ENCODE data around the gene TP53I11.

Gene TP53I11

DNA sequence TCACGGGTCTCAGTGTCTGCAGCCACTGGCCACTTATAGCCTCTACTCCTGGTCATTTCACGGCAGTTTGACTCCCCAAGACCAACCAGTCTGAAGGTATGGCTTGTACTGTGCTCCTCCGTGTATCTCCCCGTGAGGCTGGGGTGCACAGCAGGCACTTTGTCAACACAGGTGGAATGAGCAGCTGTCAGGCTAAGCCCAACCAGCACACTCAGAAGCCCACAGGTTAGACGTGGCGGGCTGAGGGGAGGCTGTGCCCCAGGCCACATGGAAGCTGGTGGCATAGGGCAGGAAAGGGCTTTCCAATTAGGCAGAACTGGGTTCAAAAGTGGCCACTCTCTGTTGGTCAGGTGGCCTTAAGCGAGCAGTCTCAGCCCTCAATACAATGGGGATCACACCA, 7.0 kb downstream of the TP53I11 start:
- H3K4me2 ChIP-seq (ENCODE audit: low read length), result no peak overlapping the region
- no peaks in the 10 kb centered on the region for H3K79me2 ChIP-seq (ENCODE audit: control insufficient read depth, insufficient read depth, low read length, poor library complexity)
- no peak overlapping the region for H2BK12ac ChIP-seq (ENCODE audit: low read length)
- no peaks in the 10 kb centered on the region for H3K4me1 ChIP-seq (ENCODE audit: control insufficient read depth in 1 of 2, insufficient read depth in 2 of 2, low read length in 2 of 2)
- H3K27ac ChIP-seq (ENCODE audit: low read depth, low read length), result no peak overlapping the region
- H3K36me3 ChIP-seq (ENCODE audit: control insufficient read depth in 1 of 2, insufficient read depth in 2 of 2, low read length in 2 of 2), result peaks cover 0 to 2% of the 10 kb centered on the region in 2 experiments
- no peak overlapping the region for H3K9ac ChIP-seq (ENCODE audit: low read length)
- no peak overlapping the region for H2BK120ac ChIP-seq (ENCODE audit: insufficient read depth, low read length, poor library complexity)
- no peaks in the 10 kb centered on the region for H3K27me3 ChIP-seq (ENCODE audit: insufficient read depth, low read length)
- H3K4ac ChIP-seq (ENCODE audit: low read depth, low read length), result no peak overlapping the region
- no peak overlapping the region for H3K14ac ChIP-seq (ENCODE audit: low read length)
- H3K18ac ChIP-seq (ENCODE audit: low read length), result no peak overlapping the region
- peaks cover 5% of the 10 kb centered on the region for H3K9me3 ChIP-seq (ENCODE audit: insufficient read depth, low read depth, low read length)
- no peak overlapping the region for H4K12ac ChIP-seq (ENCODE audit: low read depth, low read length)
- WGBS (ENCODE audit: extremely low coverage, insufficient coverage, insufficient read length), result no CpG with 5 or more reads among the region's 7 CpGs
- H4K8ac ChIP-seq (ENCODE audit: low read depth, low read length), result no peak overlapping the region
- no peaks in the 10 kb centered on the region for H3K79me1 ChIP-seq (ENCODE audit: low read length)
- H2AFZ ChIP-seq (ENCODE audit: insufficient read depth, low read length, poor library complexity), result no peak overlapping the region
- H4K91ac ChIP-seq (ENCODE audit: low read depth, low read length), result no peak overlapping the region
- H2AK5ac ChIP-seq (ENCODE audit: low read length), result no peak overlapping the region
- DNase-seq, result no peak
- H3K4me3 ChIP-seq (ENCODE audit: low read depth, low read length), result no peak overlapping the region
- no peak overlapping the region for H2BK5ac ChIP-seq (ENCODE audit: low read depth, low read length, poor library complexity)
- no peak overlapping the region for H3K23ac ChIP-seq (ENCODE audit: low read length)

DNA sequence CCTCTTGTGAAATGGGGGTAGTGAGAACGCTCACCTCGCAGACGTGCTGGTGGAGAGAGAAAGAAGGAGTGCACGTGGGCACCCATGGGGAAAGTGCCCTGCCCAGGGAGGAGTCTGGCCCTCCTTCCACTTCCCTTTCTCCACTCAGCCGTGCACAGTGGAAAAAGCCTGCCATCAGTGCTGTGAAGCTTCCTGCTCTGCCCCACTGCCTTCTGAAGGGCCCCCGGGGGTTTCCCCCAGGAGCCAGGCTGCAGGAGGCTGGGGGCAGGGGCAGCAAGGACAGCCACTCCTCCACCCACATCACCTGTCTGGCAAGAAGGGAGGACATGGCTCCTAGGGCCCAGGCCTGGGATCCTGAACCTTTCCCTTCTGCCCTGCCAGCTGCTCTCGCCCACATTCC, 7.6 kb downstream of the TP53I11 start:
- H3K36me3 ChIP-seq (ENCODE audit: control insufficient read depth in 1 of 2, insufficient read depth in 2 of 2, low read length in 2 of 2), result peaks cover 0 to 2% of the 10 kb centered on the region in 2 experiments
- H2BK120ac ChIP-seq (ENCODE audit: insufficient read depth, low read length, poor library complexity), result no peak overlapping the region
- H2BK12ac ChIP-seq (ENCODE audit: low read length), result no peak overlapping the region
- no peaks in the 10 kb centered on the region for H3K27me3 ChIP-seq (ENCODE audit: insufficient read depth, low read length)
- no CpG with 5 or more reads among the region's 7 CpGs for WGBS (ENCODE audit: extremely low coverage, insufficient coverage, insufficient read length)
- H3K4me1 ChIP-seq (ENCODE audit: control insufficient read depth in 1 of 2, insufficient read depth in 2 of 2, low read length in 2 of 2), result peaks cover 3 to 5% of the 10 kb centered on the region in 2 experiments
- DNase-seq, result no peak
- no peak overlapping the region for H3K9ac ChIP-seq (ENCODE audit: low read length)
- no peak overlapping the region for H3K4me3 ChIP-seq (ENCODE audit: low read depth, low read length)
- no peak overlapping the region for H3K27ac ChIP-seq (ENCODE audit: low read depth, low read length)
- H2AK5ac ChIP-seq (ENCODE audit: low read length), result no peak overlapping the region
- no peak overlapping the region for H3K23ac ChIP-seq (ENCODE audit: low read length)
- no peak overlapping the region for H3K4ac ChIP-seq (ENCODE audit: low read depth, low read length)
- H3K18ac ChIP-seq (ENCODE audit: low read length), result no peak overlapping the region
- no peak overlapping the region for H4K12ac ChIP-seq (ENCODE audit: low read depth, low read length)
- no peak overlapping the region for H4K91ac ChIP-seq (ENCODE audit: low read depth, low read length)
- no peak overlapping the region for H4K8ac ChIP-seq (ENCODE audit: low read depth, low read length)
- H3K4me2 ChIP-seq (ENCODE audit: low read length), result no peak overlapping the region
- no peak overlapping the region for H2AFZ ChIP-seq (ENCODE audit: insufficient read depth, low read length, poor library complexity)
- no peaks in the 10 kb centered on the region for H3K79me1 ChIP-seq (ENCODE audit: low read length)
- H3K79me2 ChIP-seq (ENCODE audit: control insufficient read depth, insufficient read depth, low read length, poor library complexity), result no peaks in the 10 kb centered on the region
- H2BK5ac ChIP-seq (ENCODE audit: low read depth, low read length, poor library complexity), result no peak overlapping the region
- peaks cover 5% of the 10 kb centered on the region for H3K9me3 ChIP-seq (ENCODE audit: insufficient read depth, low read depth, low read length)
- no peak overlapping the region for H3K14ac ChIP-seq (ENCODE audit: low read length)

DNA sequence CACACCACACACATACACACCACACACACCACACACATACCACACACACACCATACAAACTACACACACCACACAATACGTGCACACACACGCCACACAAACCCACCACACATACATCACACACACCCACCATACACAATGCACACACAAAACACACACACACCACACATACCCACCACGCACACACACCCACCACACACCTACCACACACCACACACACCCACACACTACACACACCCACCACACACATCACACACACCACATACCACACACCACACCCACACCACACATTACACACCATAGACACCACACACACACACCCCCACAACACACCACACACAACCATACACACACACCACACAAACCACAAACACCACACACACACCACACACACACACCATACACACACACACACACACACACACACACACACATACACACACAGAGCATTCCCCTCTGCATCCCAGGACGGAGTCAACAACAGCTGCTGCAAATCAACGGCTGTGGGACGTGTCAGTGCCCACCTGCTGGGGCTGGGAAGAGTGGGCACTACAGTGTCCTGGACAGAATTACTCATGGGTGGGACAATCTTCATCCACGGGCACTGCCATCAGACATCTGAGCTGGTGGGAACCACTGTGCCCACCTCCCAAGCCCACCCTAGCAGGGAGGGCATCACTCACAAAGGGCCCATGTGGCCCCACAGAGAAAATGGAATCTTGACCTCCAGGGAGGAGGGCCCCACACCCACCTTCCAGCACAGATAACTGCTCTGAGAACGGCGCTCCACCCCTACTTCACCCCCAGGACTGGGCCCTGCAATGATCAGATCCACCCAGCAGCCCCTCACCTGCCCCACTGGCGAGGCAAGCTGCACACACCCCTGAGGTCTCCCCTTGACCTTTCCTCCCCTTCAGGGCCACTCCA, 8.4 kb downstream of the TP53I11 start:
- peaks cover 5% of the 10 kb centered on the region for H3K9me3 ChIP-seq (ENCODE audit: insufficient read depth, low read depth, low read length)
- H4K91ac ChIP-seq (ENCODE audit: low read depth, low read length), result no peak overlapping the region
- no peaks in the 10 kb centered on the region for H3K27me3 ChIP-seq (ENCODE audit: insufficient read depth, low read length)
- H2BK5ac ChIP-seq (ENCODE audit: low read depth, low read length, poor library complexity), result no peak overlapping the region
- no peaks in the 10 kb centered on the region for H3K79me1 ChIP-seq (ENCODE audit: low read length)
- no peak overlapping the region for H3K4me2 ChIP-seq (ENCODE audit: low read length)
- H2AK5ac ChIP-seq (ENCODE audit: low read length), result no peak overlapping the region
- no peak overlapping the region for H4K8ac ChIP-seq (ENCODE audit: low read depth, low read length)
- WGBS (ENCODE audit: extremely low coverage, insufficient coverage, insufficient read length), result 100% methylated on average over 3 of the region's 10 CpGs
- H3K36me3 ChIP-seq (ENCODE audit: control insufficient read depth in 1 of 2, insufficient read depth in 2 of 2, low read length in 2 of 2), result peaks cover 0 to 2% of the 10 kb centered on the region in 2 experiments
- peaks cover 3 to 5% of the 10 kb centered on the region in 2 experiments for H3K4me1 ChIP-seq (ENCODE audit: control insufficient read depth in 1 of 2, insufficient read depth in 2 of 2, low read length in 2 of 2)
- H3K18ac ChIP-seq (ENCODE audit: low read length), result no peak overlapping the region
- no peak overlapping the region for H3K14ac ChIP-seq (ENCODE audit: low read length)
- no peak overlapping the region for H4K12ac ChIP-seq (ENCODE audit: low read depth, low read length)
- H2AFZ ChIP-seq (ENCODE audit: insufficient read depth, low read length, poor library complexity), result no peak overlapping the region
- DNase-seq, result no peak
- no peak overlapping the region for H3K4ac ChIP-seq (ENCODE audit: low read depth, low read length)
- no peaks in the 10 kb centered on the region for H3K79me2 ChIP-seq (ENCODE audit: control insufficient read depth, insufficient read depth, low read length, poor library complexity)
- H3K27ac ChIP-seq (ENCODE audit: low read depth, low read length), result no peak overlapping the region
- H2BK12ac ChIP-seq (ENCODE audit: low read length), result no peak overlapping the region
- peak overlapping the region; percentile 44 for H3K4me3 ChIP-seq (ENCODE audit: low read depth, low read length)
- H3K9ac ChIP-seq (ENCODE audit: low read length), result no peak overlapping the region
- H3K23ac ChIP-seq (ENCODE audit: low read length), result no peak overlapping the region
- no peak overlapping the region for H2BK120ac ChIP-seq (ENCODE audit: insufficient read depth, low read length, poor library complexity)

DNA sequence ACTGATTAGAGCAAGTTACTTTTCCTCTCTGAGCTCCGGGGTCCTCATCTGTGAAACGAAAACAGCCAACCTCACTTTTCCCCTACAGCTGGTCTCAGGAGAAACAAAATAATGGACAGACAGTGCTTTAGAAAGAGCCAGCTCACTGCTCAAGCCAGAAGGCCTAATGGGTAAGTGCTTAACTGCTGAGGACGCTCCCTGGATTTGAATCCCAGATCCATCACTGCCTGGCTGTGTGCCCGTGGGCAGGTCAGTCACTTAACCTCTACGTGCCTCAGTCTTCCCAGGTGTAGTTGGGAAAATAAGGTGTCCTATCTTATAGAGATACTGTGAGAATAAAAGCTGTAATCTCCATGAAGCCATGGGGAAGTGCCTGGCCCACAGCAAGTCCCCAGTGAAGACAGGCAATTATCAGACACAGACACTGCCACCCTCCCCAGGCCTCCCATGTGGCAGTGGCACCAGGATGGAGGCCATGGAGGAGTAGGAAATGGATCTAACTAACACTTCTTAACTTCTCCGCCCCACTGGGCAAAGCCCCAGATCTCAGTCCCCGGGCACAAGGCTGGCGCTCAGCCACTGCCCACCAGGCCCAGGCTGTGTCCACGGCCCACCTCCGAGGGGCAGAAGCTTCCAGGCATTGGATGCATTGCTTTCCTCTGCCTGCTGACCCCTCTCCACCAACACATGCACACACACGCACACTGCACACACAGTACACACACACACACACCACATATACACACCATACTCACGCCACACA, 9.2 kb downstream of the TP53I11 start:
- Histone ChIP-seq H3K23ac (ENCODE audit: low read length) (no peak overlapping the region), H4K12ac (ENCODE audit: low read depth, low read length) (no peak overlapping the region), H3K9ac (ENCODE audit: low read length) (no peak overlapping the region), H3K9me3 (ENCODE audit: insufficient read depth, low read depth, low read length) (peaks cover 5% of the 10 kb centered on the region), H2BK5ac (ENCODE audit: low read depth, low read length, poor library complexity) (no peak overlapping the region), H3K79me1 (ENCODE audit: low read length) (no peaks in the 10 kb centered on the region), H3K36me3 (ENCODE audit: control insufficient read depth in 1 of 2, insufficient read depth in 2 of 2, low read length in 2 of 2) (peaks cover 0 to 2% of the 10 kb centered on the region in 2 experiments), H3K4me1 (ENCODE audit: control insufficient read depth in 1 of 2, insufficient read depth in 2 of 2, low read length in 2 of 2) (peaks cover 3 to 5% of the 10 kb centered on the region in 2 experiments), H4K91ac (ENCODE audit: low read depth, low read length) (no peak overlapping the region), H3K18ac (ENCODE audit: low read length) (no peak overlapping the region), H3K14ac (ENCODE audit: low read length) (no peak overlapping the region), H3K4ac (ENCODE audit: low read depth, low read length) (no peak overlapping the region), H3K27ac (ENCODE audit: low read depth, low read length) (no peak overlapping the region), H2AFZ (ENCODE audit: insufficient read depth, low read length, poor library complexity) (no peak overlapping the region), H3K79me2 (ENCODE audit: control insufficient read depth, insufficient read depth, low read length, poor library complexity) (no peaks in the 10 kb centered on the region), H3K27me3 (ENCODE audit: insufficient read depth, low read length) (no peaks in the 10 kb centered on the region), H3K4me2 (ENCODE audit: low read length) (no peak overlapping the region), H2AK5ac (ENCODE audit: low read length) (no peak overlapping the region), H2BK120ac (ENCODE audit: insufficient read depth, low read length, poor library complexity) (no peak overlapping the region), H2BK12ac (ENCODE audit: low read length) (no peak overlapping the region), H3K4me3 (ENCODE audit: low read depth, low read length) (peak overlapping the region; percentile 44), H4K8ac (ENCODE audit: low read depth, low read length) (no peak overlapping the region)
- no peak for DNase-seq
- WGBS (ENCODE audit: extremely low coverage, insufficient coverage, insufficient read length), result no CpG with 5 or more reads among the region's 12 CpGs
